Measurements from ENCODE around the gene GH1.
"Not testable (repeated sequence)": the region's sequence is repeated elsewhere in the genome, so short reads cannot be mapped to it uniquely, and the experiment has no call there.

GH1 gene

GRCh38 chr17:63869491-63870291 lies 48.9 kb downstream of the GH1 start:
- not testable (repeated sequence) for FAIRE-seq; DNase-seq (ENCODE audit: insufficient read length, low spot score)

Measured in H54 (cell line).